GM12873 (cell line): ENCODE results near the gene GPHN.

ENCODE experiments used
- TF ChIP-seq, protein P1 (sequence below): IDR thresholded peaks from 2 replicates; pipeline ENCODE4 v1.5.1; 2012; ENCODE audit warnings: low read depth, mild to moderate bottlenecking, moderate library complexity, low read length, control low read depth; ENCODE audit not compliant: insufficient read depth; ENCODE audit errors: missing control alignments

The GPHN gene

DNA sequence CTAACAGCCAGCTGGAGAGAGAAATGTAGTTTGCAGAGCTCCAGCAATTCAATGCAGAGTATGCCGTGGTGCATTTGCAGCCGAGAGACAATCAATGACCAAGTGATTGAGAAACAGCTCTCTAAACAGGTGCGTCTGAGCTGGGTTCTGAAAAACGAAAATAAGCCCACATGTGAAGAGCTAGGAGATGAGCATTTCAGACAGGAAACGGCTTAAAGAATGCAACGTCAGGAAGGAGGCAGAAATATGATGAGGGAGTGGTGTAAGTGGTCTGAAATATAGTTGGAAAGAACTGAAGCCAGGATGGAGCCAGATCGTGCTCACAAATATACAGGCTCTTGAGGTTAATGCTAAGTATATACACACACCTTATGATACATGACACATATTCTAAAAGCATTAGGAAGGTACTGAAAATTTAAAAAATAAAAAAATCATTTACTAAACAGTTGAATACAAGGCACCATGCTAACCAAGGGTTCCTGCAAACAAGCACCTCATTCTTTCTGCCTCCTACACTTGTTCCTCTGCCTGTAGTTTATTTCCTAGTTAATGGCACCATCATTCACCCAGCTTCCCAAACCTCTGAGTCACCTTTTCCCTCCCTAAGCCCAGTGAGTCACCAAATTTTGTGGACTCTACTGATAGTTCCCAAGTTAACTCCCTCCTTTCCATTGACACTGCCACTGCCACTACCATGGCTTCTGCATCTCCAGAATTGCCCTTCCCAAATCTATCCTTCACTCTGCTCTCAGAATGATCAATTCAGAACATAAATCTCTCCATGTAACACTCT, 679.0 kb downstream of the GPHN start:
- TF ChIP-seq, protein P1, sequence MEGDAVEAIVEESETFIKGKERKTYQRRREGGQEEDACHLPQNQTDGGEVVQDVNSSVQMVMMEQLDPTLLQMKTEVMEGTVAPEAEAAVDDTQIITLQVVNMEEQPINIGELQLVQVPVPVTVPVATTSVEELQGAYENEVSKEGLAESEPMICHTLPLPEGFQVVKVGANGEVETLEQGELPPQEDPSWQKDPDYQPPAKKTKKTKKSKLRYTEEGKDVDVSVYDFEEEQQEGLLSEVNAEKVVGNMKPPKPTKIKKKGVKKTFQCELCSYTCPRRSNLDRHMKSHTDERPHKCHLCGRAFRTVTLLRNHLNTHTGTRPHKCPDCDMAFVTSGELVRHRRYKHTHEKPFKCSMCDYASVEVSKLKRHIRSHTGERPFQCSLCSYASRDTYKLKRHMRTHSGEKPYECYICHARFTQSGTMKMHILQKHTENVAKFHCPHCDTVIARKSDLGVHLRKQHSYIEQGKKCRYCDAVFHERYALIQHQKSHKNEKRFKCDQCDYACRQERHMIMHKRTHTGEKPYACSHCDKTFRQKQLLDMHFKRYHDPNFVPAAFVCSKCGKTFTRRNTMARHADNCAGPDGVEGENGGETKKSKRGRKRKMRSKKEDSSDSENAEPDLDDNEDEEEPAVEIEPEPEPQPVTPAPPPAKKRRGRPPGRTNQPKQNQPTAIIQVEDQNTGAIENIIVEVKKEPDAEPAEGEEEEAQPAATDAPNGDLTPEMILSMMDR = no peak

GRCh38 chr14:67187826-67188225, 679.9 kb downstream of the GPHN start:
- TF ChIP-seq, protein P1 = no peak

DNA sequence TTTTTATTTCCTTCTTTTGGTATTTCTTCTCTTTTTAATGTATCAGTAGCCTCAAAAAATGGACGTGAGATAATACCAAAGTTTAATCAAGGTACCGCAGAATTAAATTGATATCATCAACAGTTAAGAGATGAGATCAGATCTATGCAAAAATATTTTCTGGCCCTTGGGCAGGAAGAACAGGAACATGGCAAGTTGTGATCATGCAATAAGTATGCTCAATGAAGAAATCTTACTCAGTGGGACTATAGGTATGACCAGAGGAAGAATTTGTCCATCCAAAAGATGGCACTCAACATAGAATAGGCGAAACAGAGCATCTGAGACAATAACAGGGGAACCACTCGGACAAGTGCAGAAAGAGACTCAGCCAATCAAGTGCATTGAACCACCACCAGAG, 680.4 kb downstream of the GPHN start:
- TF ChIP-seq, protein P1 = no peak

- TF ChIP-seq, protein P1 = no peak
Measured at GRCh38 chr14:67191768-67192290, 683.9 kb downstream of the GPHN start.

DNA sequence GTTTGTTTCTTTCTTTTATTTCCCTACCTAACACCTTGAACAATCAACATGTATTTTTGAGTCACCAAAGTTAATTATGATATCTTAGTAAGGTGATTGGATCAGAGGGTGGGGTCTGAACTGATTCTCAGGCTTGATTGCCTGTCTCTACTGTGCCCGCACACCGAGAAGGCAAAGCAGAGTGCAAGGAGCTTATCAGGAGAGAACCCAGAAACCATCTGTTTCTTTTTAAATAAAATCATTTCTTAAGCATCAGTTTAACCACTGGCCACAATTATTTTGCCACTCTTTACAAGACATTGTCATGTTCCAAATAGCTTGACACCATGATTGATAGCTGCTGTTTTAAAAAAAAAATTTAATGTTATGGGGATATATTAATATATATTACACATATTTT, 684.4 kb downstream of the GPHN start:
- TF ChIP-seq, protein P1 = no peak

DNA sequence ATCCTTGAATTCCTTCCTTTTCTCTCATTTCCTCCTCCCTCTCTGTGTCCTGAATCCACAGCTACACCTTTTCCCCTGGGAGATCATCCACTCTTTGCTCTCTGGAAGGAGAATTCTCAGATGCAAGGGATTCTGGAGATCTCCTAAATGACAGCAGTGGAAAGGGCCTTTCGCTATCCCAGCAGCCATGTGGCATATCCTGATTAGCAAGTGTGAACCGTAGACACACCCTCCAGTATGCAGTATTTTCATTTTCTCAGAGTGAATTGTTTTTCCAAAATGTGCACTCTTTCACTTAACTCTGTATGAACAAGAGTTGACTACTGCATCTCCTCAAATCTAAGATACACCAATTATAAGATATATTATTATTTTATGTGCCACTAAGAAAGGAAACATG, 687.3 kb downstream of the GPHN start:
- TF ChIP-seq, protein P1 = no peak

DNA sequence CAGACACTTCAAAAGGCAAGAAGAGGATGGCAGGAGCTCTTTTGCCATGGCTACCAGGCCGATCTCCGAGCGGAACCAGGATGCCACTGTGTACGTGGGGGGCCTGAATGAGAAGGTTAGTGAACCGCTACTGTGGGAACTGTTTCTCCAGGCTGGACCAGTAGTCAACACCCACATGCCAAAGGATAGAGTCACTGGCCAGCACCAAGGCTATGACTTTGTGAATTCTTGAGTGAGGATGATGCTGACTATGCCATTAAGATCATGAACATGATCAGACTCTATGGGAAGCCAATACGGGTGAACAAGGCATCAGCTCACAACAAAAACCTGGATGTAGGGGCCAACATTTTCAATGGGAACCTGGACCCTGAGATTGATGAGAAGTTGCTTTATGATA, 691.1 kb downstream of the GPHN start:
- TF ChIP-seq, protein P1 = no peak
